HG03175 (cell line): ENCODE results near the gene TERB1.

Source experiments
- ATAC-seq: cut with Tn5 transposase; IDR thresholded peaks from one replicate; pipeline ENCODE4 v1.9.1; 2021; ENCODE audit warnings: mild to moderate bottlenecking, moderate library complexity; ENCODE audit not compliant: unreplicated experiment

Gene TERB1

DNA sequence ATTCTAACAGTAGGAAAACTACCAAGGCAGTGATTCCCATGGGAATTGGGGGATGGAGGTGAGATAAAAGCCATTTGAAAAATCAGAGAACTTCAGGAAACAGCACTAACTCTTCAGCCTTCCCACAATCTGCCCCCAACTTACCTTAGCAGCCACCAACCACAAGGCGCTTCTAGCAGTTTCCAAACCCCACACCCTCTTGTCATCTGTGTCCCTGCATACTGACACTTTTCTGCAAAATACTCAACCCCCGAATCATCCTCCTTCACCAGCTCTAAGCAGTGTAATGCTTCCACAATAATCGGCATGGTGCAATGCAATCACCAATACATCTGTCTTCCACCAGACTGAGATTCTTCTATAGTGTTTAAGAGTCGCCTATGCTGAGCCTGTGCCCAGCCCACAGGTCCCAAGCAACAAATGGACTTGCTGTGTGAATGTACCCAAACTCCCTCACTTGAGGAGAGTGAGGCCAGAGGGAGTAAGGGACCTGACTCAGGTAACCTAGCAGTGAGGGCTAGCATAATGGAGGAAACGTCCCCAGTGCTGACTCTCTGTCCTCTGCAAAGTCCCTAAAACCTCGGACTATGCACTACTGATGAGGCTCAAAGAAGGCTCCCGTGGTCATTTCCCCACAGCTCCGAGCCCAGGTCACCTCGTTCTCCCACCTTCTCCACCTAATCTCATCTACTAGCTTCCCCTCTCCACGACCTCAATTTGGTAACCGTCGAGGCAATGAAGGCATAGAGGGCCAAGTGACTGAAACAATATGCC lies 50.9 kb downstream of the TERB1 start:
- ATAC-seq: no peak

DNA sequence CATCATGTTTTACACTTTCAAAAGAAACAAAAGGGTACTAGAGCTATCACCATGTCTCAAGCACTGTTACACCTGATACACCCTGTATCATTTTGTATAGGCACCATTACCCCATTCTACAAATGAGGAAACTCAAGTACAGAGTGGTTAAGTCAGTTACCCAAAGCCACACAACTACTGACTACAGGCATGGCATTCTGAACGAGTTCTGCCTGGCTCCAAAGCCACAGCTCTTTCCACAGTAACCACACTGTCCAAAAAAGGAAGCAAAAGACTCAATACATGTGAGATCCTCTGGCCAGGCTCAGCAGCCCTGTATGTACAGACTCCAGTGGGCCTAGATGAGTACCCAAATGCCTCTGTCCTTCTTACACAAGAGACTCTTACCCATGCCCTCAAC lies 54.7 kb downstream of the TERB1 start:
- ATAC-seq: no peak

DNA sequence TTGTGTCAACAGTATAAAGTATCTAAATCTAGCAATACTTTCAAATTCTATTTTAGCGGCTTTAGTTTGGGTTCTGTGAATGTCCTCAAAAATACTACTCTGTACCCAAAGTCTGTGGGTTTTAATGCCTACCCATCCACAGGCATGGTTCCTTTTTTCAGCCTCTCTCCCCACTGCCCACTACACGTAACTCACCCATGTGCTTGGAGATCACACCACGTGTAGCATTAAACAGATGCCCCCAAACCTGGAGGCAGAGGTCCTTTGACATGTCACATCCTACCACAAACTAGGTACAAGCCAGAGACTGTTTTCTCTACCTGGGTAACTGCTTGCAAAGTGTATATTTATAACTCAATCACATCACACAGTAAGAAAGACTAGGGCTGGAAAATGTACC lies 55.3 kb downstream of the TERB1 start:
- ATAC-seq: no peak

DNA sequence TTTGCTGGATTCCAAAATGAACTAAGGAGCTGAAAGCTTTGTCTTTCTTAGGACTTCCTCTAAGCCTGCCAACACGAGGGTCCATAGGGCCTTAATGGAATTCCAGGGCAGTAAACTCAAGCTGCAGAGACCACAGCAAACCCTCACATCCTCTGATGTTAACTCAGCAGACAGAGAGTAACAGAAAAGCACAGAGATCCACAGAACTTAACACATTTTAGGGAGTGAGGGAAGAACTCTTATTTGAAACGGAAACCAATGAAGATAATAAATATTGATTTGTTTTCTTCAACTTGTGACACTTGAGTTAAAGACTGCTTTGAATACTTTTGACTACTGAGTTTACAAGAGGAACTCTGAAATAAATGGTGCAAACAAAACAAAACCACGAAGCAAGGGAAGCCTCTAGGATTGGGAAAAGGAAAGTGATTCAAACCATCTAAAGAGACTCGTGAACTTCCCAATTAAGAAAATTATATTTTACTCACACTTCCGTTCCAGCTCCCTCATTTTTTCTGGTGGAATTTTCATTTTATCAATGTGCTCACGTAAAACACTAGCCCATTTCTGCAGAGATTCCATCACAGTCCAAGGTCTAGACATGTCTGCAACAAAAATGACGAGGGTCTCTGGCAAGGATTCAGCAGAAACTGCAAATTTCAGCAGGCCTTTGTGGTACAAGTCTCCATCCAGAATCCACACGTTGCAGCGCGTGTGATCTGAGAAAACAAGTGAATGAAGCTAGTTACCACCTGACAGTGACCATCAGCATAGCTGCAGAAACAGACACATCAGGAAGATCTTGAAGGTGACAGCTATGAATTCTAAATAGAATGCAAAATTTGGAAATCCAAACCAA lies 59.2 kb downstream of the TERB1 start:
- no peak for ATAC-seq

DNA sequence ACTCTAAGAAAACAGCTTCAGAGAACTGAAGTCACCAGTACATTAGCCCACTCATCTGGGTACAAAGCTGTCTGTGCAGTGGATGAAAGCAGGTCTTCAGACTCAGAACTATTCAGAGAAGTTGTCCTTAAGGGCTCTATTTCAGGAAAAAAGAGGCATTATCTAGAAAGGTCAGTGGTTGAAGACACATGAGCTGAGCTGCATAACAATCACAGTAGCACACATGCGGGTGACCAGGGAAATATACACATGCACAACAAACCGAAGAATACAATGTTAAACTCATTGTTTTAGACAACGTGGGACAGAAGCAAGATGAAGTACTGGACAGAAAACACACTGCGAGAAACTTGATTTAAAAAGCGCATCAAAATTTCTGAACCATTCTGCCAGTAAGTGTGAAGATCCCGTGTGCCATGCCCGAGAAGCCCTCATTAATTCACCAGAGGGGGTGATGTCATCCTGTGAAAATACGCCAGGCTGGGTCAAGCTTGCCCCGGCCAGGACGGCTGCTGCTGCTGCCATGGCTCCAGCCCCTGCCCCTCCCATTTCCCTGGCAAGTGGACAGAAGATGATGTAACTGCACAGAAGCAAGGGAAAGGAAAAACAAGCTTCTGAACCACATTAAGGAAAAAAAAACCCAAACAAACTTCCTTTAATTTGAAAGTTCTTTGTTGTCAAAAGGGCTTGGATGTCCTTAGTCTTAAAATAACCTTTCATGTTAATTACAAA lies 60.0 kb downstream of the TERB1 start:
- no peak for ATAC-seq

DNA sequence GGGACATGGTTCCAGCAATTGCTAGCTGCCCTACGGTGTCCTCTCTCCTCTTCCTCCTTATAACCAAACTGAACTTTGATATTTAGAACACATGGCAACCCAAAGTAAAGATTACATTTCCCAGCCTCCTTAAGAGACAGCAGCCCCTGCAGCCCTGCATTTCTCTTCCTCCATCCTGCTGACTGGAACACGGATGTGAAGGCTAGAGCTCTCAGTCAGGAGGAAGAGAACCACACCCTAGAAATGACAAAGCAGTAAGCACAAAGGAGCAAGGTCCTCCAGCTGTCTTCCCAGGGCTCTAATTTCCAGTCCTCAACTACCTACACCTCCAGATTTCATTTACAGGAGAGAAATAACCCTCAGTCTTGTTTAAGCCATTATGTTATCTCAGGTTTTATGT lies 60.9 kb downstream of the TERB1 start:
- no peak for ATAC-seq

DNA sequence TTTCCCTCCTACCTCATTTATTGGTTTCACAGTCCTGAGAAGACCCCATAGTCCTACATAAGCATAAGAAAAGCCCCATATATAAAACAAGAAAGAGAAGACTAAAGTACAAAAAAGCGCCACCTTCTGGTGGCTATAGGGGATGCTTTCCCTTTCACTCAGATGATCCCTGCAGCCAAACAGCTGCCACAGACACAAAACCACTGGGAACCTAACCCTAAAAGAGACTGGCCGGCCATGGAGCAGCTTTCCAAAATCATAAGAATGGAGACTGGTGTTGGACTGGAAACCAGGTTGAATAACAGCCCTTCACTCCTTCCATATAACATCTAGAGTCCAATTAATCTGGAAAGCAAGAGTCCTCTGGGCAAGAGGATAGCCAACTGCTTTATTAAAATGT lies 61.4 kb downstream of the TERB1 start:
- no peak for ATAC-seq

DNA sequence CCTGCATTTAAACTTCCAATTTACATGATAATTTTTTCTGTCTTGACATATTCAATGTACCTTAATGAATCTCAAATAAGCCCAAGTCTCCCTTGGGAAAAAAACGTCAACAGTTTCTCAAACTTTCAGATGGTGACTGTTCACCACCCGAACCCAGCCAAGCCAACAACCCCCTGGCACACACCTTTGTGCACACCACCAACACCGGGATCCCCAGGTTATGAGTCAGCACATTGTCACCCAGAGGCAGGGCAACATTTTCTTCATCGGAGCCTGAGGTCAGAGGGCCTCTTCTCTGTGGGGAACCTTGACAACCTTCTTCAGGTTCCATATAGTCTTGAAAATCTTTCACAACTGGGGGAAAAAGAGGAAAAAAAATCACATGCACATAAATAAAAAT lies 65.5 kb downstream of the TERB1 start:
- ATAC-seq: no peak

DNA sequence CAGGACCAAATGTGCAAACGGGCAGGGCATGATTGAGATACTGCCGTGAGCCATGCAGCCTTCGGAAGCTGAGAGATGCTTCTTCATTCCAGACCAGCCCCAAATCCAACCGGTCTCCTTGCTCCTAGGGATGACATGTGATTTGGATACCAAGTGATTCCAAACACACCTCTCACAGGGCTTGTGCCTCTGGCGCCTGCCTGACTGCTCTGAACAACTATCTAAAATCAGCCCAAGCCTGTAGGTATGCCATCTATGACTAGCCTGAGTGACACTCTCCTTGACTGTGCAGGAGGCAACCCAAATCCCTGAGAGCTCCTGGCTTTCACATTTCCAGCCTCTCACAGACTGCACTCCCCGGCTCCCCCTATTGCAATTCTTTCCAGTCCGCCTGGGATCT lies 70.3 kb downstream of the TERB1 start:
- no peak for ATAC-seq

DNA sequence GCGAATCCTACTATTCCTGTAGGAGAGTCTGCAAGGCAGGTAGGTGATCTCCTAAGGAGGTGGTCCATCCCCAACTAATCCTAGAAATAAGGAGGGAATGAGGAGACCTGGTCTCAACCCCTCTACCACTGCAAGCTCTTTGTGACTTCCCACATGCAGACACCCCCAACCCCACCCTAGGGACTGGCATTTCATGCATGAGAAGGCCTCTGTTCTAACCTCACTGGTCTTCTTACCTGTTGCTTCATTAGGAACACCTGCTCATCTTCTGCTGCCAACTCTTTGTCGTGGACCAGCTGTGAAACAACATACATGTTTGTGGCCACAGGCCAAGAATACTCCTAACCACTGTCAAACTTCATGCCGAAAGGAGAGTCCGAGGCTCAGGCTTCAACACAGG lies 72.6 kb downstream of the TERB1 start:
- ATAC-seq: no peak

DNA sequence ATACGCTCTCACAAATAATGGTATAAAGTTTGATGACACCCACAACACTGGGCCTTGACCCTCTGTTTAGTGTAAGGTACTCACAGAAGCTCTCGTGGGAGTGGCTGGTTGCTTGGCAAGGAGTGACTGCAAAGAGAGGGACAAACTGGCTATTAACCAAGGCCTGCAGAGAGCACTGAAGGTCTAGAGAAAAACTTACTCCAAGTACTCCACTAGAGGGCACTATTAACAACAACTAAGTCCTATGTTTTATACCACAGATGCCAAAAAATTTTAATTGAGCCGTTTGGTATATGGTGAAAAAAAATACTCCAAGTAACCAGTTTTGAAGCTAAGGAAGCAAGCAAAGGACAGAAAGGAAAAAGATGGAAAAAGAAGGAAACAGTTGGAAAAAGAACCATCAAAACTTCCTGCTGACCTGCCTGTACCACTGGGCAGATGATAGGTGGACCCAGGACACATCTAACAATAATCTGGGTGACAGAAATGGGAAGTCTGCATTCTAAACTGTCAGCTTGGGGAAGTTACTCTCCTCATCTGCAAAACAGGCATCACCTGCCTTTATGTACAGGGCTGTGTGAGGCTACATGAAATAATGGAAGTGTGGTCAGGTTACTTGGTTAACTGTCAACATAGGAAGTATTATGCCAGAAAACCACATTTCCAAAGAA lies 73.1 kb downstream of the TERB1 start:
- ATAC-seq: peak; percentile 56

DNA sequence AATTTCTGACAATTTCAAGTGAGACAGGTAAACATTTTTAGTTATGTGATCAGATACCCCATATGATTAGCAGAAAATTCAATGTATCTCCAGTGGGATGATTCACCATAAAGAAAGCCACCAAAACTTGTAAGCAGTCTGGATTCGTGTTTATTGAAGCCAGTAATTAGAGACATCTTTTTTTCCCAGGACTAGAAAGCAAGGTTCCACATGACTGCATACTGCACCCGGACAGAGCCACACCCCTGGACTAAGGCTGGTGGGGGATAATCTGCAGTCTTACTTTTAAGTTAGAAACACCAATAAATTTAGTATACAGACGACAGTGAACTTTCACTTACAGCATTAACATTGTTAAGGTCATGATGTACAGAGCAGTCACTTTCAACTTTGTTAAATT lies 80.6 kb downstream of the TERB1 start:
- no peak for ATAC-seq

DNA sequence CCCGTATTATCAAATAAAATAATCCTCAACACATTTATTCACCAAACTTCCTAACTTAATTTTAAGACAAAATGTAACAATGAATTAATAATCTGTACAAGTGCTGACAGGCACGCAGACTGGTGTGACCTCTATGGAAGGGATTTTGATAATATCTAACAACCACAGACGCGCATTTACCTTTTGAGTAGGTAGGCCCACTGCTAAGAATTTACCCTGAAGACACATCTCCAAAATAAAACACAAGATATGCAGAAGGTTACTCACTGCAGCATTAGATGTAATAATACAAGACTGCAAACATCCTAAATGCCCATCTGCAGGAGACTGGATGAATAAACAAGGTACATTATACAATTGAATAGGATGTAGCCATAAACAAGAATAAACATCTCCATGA lies 82.1 kb downstream of the TERB1 start:
- no peak for ATAC-seq

DNA sequence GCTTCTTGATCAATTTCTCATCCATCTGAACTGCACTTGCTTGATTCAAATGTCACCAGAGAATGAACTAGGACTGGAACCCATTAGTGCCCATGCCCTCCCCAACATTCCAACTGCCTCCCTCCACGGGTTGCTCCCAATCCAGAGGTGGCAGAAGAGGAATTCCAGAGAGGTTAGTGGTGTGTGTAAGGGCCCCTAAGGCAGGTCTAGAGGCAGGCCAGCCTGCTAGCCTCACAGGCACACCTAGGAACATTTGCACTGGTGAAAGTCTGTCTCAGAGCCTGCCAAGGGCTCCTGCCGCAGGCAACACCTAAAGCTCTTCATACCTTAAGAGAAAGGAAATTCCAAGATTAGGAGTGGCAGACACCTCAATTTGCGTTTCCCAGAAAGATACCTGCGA lies 83.6 kb downstream of the TERB1 start:
- ATAC-seq: no peak

DNA sequence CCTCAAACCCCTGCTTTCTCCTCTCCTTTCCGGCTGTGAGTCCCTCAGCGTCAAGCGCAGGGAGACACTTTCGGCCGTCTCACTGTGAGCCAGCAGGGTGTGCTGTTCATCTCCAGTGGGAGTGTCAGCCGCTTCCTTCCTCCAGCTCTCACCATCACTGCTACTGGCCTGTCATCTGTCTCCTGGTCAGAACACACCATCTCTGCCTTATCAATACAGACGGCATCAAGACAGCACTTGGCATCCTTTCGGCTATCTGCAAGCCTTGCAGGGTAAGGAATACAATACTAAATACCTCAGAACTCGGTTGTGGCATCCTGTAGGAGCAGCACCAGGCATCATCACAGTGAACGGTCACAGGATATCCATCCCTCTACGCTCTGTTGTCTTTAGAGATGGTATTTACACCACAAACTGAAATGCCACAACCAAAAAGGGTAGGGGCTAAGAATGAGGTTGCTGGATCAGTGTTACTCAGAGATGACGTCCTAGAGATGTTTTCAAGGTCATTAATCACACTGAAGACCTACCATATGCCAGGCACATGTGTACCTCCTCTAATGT lies 84.2 kb downstream of the TERB1 start:
- ATAC-seq: no peak

DNA sequence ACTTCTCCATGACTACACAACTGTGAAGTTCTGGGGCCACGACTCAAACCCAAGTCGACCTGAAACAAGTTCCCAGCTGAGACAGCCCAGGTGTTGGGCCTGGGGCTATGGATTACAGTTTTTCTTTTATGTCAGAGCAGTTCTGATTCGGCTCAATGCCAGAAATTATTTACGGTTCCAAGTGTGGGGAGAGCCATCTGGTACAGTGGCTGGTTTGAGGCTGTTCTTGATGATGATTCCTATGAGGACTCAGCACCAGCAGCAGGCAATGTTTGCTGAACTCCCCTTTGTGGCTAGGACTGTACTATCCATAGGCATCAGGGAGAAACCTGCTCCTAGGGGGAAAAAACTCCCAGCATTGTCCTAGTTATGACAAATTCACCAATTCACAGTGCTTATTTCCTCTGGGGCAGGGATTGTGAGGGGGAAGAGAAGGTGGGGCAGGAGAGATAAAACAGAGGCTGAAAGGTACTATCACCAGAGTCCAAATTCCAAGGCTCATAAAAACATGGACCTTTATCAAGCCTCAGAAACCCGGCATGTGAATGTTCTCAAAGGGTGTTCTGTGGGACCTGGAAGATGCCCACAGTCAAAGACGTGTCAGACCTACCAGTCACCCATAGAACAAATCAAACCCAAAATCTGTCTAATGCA lies 86.6 kb downstream of the TERB1 start:
- ATAC-seq: no peak

DNA sequence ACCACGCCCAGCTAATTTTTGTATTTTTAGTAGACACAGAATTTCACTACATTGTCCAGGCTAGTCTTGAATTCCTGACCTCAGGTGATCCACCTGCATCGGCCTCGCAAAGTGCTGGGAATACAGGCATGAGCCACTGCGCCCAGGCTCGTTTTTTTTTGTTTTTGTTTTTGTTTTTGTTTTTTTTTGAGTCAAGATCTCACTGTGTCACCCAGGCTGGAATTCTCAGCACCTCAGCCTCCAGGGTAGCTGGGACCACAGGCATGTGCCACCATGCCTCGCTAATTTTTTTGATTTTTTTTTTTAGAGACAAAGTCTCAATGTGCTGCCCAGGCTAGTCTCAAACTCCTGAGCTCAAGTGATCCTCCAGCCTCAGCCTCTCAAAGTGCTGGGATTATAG lies 87.3 kb downstream of the TERB1 start:
- ATAC-seq: no peak

DNA sequence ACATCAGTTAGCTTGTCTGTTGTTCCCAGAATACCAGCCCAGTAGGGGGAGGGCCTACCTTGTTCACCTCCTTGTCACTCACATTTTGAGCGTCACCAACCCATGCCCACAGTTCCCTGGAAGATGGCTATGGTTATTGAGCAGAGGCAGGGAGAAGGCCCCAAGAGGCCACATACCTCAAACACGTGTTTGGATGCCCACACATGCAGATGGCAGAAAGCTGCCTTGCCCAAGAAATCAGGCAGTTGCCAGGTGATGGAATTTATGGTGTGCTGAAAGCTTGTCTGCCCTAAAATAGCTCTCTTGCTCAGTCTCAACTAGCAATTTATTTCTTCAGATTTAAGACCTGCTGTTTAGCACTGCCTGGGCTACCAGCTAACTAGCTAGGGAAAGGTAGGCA lies 88.3 kb downstream of the TERB1 start:
- ATAC-seq: no peak

DNA sequence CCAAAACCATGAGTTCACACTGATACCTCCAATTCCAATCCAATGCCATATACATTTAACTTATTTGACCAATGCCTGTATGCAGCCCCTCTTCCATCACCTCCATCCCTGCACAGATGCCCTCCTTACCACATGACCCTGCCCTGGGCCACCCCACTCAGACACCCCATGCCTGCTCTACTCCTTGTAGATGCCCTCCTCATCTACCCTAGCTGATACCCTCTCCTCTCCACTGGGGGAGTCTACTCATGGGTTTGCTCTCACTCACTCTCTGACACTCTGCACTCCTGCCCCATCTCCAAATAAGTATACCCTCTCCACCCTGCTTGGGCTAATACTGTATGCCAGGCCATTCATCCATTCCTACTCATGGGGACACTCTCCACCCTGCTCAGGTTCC lies 88.9 kb downstream of the TERB1 start:
- ATAC-seq: no peak

DNA sequence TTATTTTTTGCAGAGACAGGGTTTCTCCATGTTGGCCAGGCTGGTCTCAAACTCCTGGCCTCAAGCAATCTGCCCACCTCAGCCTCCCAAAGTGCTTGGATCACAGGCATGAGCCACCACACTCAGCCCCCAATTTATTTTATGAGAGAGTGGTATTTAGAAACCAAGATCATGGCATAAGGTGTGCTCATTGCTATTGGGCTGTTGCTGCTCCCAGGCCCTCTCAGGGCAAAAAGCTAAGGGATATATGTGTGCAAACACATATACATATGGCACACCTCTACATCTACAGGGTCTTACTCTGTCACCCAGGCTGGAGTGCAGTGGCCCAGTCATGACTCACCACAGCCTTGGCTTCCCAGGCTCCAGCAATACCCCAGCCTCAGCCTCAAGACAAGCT lies 89.8 kb downstream of the TERB1 start:
- ATAC-seq: no peak
